ENCODE results near the gene GSTP1. TPM values are rescaled to one million over a fixed set of nuclear protein-coding genes. Genes with fewer than 3 reads are reported as not detected.

GSTP1 gene
- polyA plus RNA-seq, 1 of the 3 experiments (the other 2 are of a cell fraction), result 745 TPM

GRCh38 chr11:67584205-67584880, 731 bp downstream of the GSTP1 start:
- peak overlapping the region; percentile 74; the same call in 1 of the 2 replicates for H2AFZ ChIP-seq (ENCODE audit: low read depth)

More at GRCh38 chr11:67584205-67584880, 731 bp downstream of the GSTP1 start:
- ChIA-PET POLR2A (interaction anchor here (0.9 to 1.9 kb wide), 6 partner anchors 8 to 183 kb away, joined by 3 to 9 read pairs (median 4); partner anchors contain the start of genes NUDT8 and PPP1CA), CTCF (interaction anchor here (0.6 to 5.8 kb wide), 14 partner anchors 8 to 119 kb away, joined by 3 to 43 read pairs (median 6); partner anchors contain the start of gene NUDT8)
- no peak for TF ChIP-seq ELF1 (IDR thresholded peaks at IDR 0.05)
- TF ChIP-seq MAX (IDR thresholded peaks at IDR 0.05; ENCODE audit: low read depth), result peak; percentile 71
- TF ChIP-seq TCF12 (IDR thresholded peaks at IDR 0.05), result no peak
- peak; percentile 59; the same call in 1 of the 2 replicates for TF ChIP-seq NRF1 (IDR thresholded peaks at IDR 0.05; ENCODE audit: low read depth, low read length)
- TF ChIP-seq TEAD4 (IDR thresholded peaks at IDR 0.05; ENCODE audit: borderline replicate concordance, insufficient read depth), result no peak
- peak; percentile 38; the same call in 1 of the 2 replicates for TF ChIP-seq MXI1 (IDR thresholded peaks at IDR 0.05; ENCODE audit: low read depth, low read length)
- no peak for TF ChIP-seq USF1 (IDR thresholded peaks at IDR 0.05; ENCODE audit: borderline replicate concordance, low read depth)
- no peak for TF ChIP-seq FOXJ3 (CRISPR knock-in tag; IDR thresholded peaks at IDR 0.05)
- TF ChIP-seq ZBTB33 (IDR thresholded peaks at IDR 0.05; ENCODE audit: borderline replicate concordance, low read depth), result no peak
- TF ChIP-seq FOXM1 (IDR thresholded peaks at IDR 0.05; ENCODE audit: low read depth), result no peak
- no peaks in the 10 kb centered on the region for H3K27me3 ChIP-seq (ENCODE audit: insufficient read depth)
- H3K4me2 ChIP-seq, result peak overlapping the region; percentile 95
- peaks cover 10 to 14% of the 10 kb centered on the region in 2 experiments; a peak in 3 of 4 replicates for H3K4me1 ChIP-seq (ENCODE audit: control insufficient read depth in 1 of 2, insufficient read depth in 2 of 2, low read depth in 1 of 2, low read length in 1 of 2)
- peak overlapping the region; percentile 98 for H3K9ac ChIP-seq
- peaks cover 14% of the 10 kb centered on the region for H3F3A ChIP-seq (replicated peaks; ENCODE audit: insufficient read depth)
- DNase-seq, result peak; percentile 80
- peaks cover 20% of the 10 kb centered on the region for H4K20me1 ChIP-seq (ENCODE audit: insufficient read depth)
- no peaks in the 10 kb centered on the region for H3K9me3 ChIP-seq
- H3K36me3 ChIP-seq (replicated peaks in 1 of 2; ENCODE audit: control insufficient read depth in 1 of 2, insufficient read depth in 2 of 2, low read length in 1 of 2), result peaks cover 13 to 24% of the 10 kb centered on the region in 2 experiments
- WGBS (ENCODE audit: low lambda C conversion rate), result 11% methylated on average over 25 of the region's 33 CpGs
- peak overlapping the region; percentile 68 to 77 for H3K4me3 ChIP-seq (ENCODE audit: low read depth in 2 of 2, low read length in 1 of 2)
- H3K27ac ChIP-seq (ENCODE audit: low read depth in 2 of 2, low read length in 1 of 2), result peak overlapping the region; percentile 61 to 84; a peak in 3 of 4 replicates
- H3K9me2 ChIP-seq, result no peaks in the 10 kb centered on the region
- peaks cover 27% of the 10 kb centered on the region for H3K79me2 ChIP-seq (ENCODE audit: insufficient read depth)
